ENCODE results near the gene LSM3. TPM values are rescaled to one million over a fixed set of nuclear protein-coding genes. Genes with fewer than 3 reads are reported as not detected.

The LSM3 gene
- total RNA-seq, 1 experiment from 2014 or later = 17.4 TPM

- H3K4me2 ChIP-seq (ENCODE audit: low read length) = no peak overlapping the region
These were observed 4.1 kb upstream of the LSM3 start for GRCh38 chr3:14174483-14174882.

More at GRCh38 chr3:14174483-14174882, 4.1 kb upstream of the LSM3 start:
- ATAC-seq (no peak), DNase-seq (ENCODE audit: low read depth, low spot score) (no peak)
- RAD21 ChIA-PET (ENCODE audit: low non-redundant PET in 1 of 2, low total read pairs in 2 of 2, uncharacterized antibody in 2 of 2, unreplicated experiment in 2 of 2) = no interaction called here
- TF ChIP-seq, protein P1, sequence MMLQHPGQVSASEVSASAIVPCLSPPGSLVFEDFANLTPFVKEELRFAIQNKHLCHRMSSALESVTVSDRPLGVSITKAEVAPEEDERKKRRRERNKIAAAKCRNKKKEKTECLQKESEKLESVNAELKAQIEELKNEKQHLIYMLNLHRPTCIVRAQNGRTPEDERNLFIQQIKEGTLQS (IDR thresholded peaks at IDR 0.05) = no peak
- no peak for TF ChIP-seq YY1 (IDR thresholded peaks at IDR 0.05; ENCODE audit: extremely low read depth, insufficient replicate concordance, low read depth, low read length)
- no peak for TF ChIP-seq EZH2phosphoT487 (IDR thresholded peaks at IDR 0.05; ENCODE audit: borderline replicate concordance)
- no peak for TF ChIP-seq CBX3 (IDR thresholded peaks at IDR 0.05; ENCODE audit: low read depth)
- no peak for TF ChIP-seq ZFX (IDR thresholded peaks at IDR 0.05)
- TF ChIP-seq ELF1 (IDR thresholded peaks at IDR 0.05; ENCODE audit: borderline replicate concordance, low read depth) = no peak
- no peak for TF ChIP-seq REST (IDR thresholded peaks at IDR 0.05; ENCODE audit: low read depth)
- TF ChIP-seq, protein P2, sequence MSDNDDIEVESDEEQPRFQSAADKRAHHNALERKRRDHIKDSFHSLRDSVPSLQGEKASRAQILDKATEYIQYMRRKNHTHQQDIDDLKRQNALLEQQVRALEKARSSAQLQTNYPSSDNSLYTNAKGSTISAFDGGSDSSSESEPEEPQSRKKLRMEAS (IDR thresholded peaks at IDR 0.05) = no peak
- TF ChIP-seq EGR1 (IDR thresholded peaks at IDR 0.05; ENCODE audit: low read depth) = no peak
- TF ChIP-seq FOSL1 (IDR thresholded peaks at IDR 0.05; ENCODE audit: low read depth) = no peak
- no peak for TF ChIP-seq CEBPB (IDR thresholded peaks at IDR 0.05; ENCODE audit: low read depth)
- no peak for TF ChIP-seq ZBTB33 (IDR thresholded peaks at IDR 0.05; ENCODE audit: extremely low read depth, insufficient replicate concordance, low read length)
- TF ChIP-seq POLR2AphosphoS5 (IDR thresholded peaks at IDR 0.05; ENCODE audit: low read depth, low read length) = no peak
- TF ChIP-seq RAD21 (IDR thresholded peaks at IDR 0.05; ENCODE audit: low read depth) = no peak
- no peak for TF ChIP-seq SIN3A (IDR thresholded peaks at IDR 0.05; ENCODE audit: low read depth)
- TF ChIP-seq POLR2A (IDR thresholded peaks at IDR 0.05; ENCODE audit: borderline replicate concordance, extremely low read depth, insufficient read depth, insufficient read length) = no peak
- no peak for TF ChIP-seq ZNF274 (IDR thresholded peaks at IDR 0.05; ENCODE audit: low read depth, low read length)
- TF ChIP-seq, protein P3, sequence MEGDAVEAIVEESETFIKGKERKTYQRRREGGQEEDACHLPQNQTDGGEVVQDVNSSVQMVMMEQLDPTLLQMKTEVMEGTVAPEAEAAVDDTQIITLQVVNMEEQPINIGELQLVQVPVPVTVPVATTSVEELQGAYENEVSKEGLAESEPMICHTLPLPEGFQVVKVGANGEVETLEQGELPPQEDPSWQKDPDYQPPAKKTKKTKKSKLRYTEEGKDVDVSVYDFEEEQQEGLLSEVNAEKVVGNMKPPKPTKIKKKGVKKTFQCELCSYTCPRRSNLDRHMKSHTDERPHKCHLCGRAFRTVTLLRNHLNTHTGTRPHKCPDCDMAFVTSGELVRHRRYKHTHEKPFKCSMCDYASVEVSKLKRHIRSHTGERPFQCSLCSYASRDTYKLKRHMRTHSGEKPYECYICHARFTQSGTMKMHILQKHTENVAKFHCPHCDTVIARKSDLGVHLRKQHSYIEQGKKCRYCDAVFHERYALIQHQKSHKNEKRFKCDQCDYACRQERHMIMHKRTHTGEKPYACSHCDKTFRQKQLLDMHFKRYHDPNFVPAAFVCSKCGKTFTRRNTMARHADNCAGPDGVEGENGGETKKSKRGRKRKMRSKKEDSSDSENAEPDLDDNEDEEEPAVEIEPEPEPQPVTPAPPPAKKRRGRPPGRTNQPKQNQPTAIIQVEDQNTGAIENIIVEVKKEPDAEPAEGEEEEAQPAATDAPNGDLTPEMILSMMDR (IDR thresholded peaks at IDR 0.05 in 2 of 3, conservative IDR thresholded peaks at IDR 0.05 in 1 of 3; ENCODE audit: borderline replicate concordance in 1 of 3, insufficient read depth in 1 of 3, low read depth in 2 of 3, low read length in 2 of 3) = no peak
- no peak for TF ChIP-seq TCF7L2 (IDR thresholded peaks at IDR 0.05; ENCODE audit: borderline replicate concordance, extremely low read depth, insufficient read depth, insufficient read length)
- TF ChIP-seq EZH2 (IDR thresholded peaks at IDR 0.05) = no peak
- no peak overlapping the region for H3K27ac ChIP-seq (ENCODE audit: low read depth, low read length)
- no peak overlapping the region for H3K4me3 ChIP-seq (replicated peaks in 1 of 2; ENCODE audit: low read depth in 1 of 2, low read length in 2 of 2)
- no peaks in the 10 kb centered on the region for H4K20me1 ChIP-seq (ENCODE audit: insufficient read depth)
- H3K9ac ChIP-seq (ENCODE audit: low read length) = no peak overlapping the region
- H3K4me1 ChIP-seq (ENCODE audit: control insufficient read depth in 1 of 2, insufficient read depth in 2 of 2, low read length in 2 of 2) = peaks cover 4 to 9% of the 10 kb centered on the region in 2 experiments; a peak in 3 of 4 replicates
- POLR2A ChIA-PET = no interaction called here
- H3K36me3 ChIP-seq (ENCODE audit: control insufficient read depth in 1 of 2, insufficient read depth in 2 of 2, low read length in 2 of 2) = peaks cover 11 to 21% of the 10 kb centered on the region in 2 experiments; a peak in 3 of 4 replicates
- H3K79me2 ChIP-seq (ENCODE audit: insufficient read depth, low read length) = peaks cover 62% of the 10 kb centered on the region
- CTCF ChIA-PET = interaction anchor here (1.1 kb wide), 1 partner anchor 22 kb away, joined by 3 read pairs; no protein-coding TSS in a partner anchor
- H3K9me2 ChIP-seq (ENCODE audit: insufficient read depth) = no peaks in the 10 kb centered on the region
- H3K9me3 ChIP-seq (ENCODE audit: control insufficient read depth in 1 of 2, insufficient read depth in 1 of 2, low read depth in 1 of 2, low read length in 2 of 2) = no peaks in the 10 kb centered on the region
- no TSS peak for BruUV-seq (replicated peaks)
- no peaks in the 10 kb centered on the region for H3K27me3 ChIP-seq (ENCODE audit: insufficient read depth, low read length)
- intact Hi-C loops (cut with micrococcal nuclease) = no loop called here
- H2AFZ ChIP-seq (ENCODE audit: low read depth, low read length, poor library complexity, severe bottlenecking) = no peak overlapping the region

Measured in HCT116 (cell line).